Motor neuron (in vitro differentiated cells): ENCODE results near the gene POLR2J2. TPM values are rescaled to one million over a fixed set of nuclear protein-coding genes. Genes with fewer than 3 reads are reported as not detected.
"Not testable (repeated sequence)": the region's sequence is repeated elsewhere in the genome, so short reads cannot be mapped to it uniquely, and the experiment has no call there.

ENCODE experiments used
- ATAC-seq, 8 experiments: fragments of 200-7000 bp; cut with Tn5 transposase; replicated peaks in 6 of 8; 2 replicates each; pipeline ENCODE4 v1.8.0; 2021; ENCODE audit warnings: mild to moderate bottlenecking in 8 of 8, moderate library complexity in 8 of 8
- H3K27ac ChIP-seq, 2 donors: fragments of 250-450 bp; sonication (Bioruptor Pico); 2 replicates each; pipeline ENCODE4 v1.9.0; 2021; ENCODE audit warnings: antibody characterized with exemption in 2 of 2, mild to moderate bottlenecking in 2 of 2, moderate library complexity in 1 of 2
- H3K4me1 ChIP-seq, 2 donors: fragments of 250-450 bp; sonication (Bioruptor Pico); replicated peaks in 1 of 2; 2 replicates each; pipeline ENCODE4 v1.6.1; 2021; ENCODE audit warnings: antibody characterized with exemption in 2 of 2, mild to moderate bottlenecking in 2 of 2, moderate library complexity in 1 of 2
- H3K4me3 ChIP-seq, 5 donors: fragments of 250-450 bp; sonication (Bioruptor Pico); 2 replicates each; pipeline ENCODE4 v1.9.0; 2021; ENCODE audit warnings: antibody characterized with exemption in 5 of 5, mild to moderate bottlenecking in 5 of 5, moderate library complexity in 4 of 5
- WGBS, 10 experiments: fragments of 450-650 bp; shearing (Covaris generic); methylation state at CpG; one replicate each; pipeline ENCODE4 v1.0.0; 2022; 5-methylcytosine and 5-hydroxymethylcytosine counted together
- in situ Hi-C, 9 experiments: fragments of 400-800 bp; cut with MboI; loops; one replicate each; pipeline ENCODE4 v1.15.0; 2021; ENCODE audit warnings: low sequenced_read_pairs in 9 of 9, low pct_unique_long_range_greater_than_20kb in 2 of 9; ENCODE audit not compliant: unreplicated experiment in 9 of 9
- total RNA-seq, 8 experiments: library from RNA; unstranded; fragments of 300-600 nt; gene quantifications; 2 replicates each; pipeline versions ENCODE4 v1.2.3 to v1.2.4, GENCODE V29; 2022

POLR2J2 gene
- total RNA-seq, 8 experiments from 2014 or later = 0.43 to 13.7 (median 1.6) TPM

- in situ Hi-C loops, H3K4me1 ChIP-seq: not testable (repeated sequence)
- no CpG with 5 or more reads among the region's 6 CpGs for WGBS, 10 experiments
These were observed 19.1 kb upstream of the POLR2J2 start for GRCh38 chr7:102690602-102691001.

GRCh38 chr7:102689436-102690282 lies 18.2 kb upstream of the POLR2J2 start:
- H3K27ac ChIP-seq, H3K4me1 ChIP-seq, in situ Hi-C loops: not testable (repeated sequence)
- H3K4me3 ChIP-seq = peak overlapping the region in 2 of 5 donors; percentile 18 to 23
- ATAC-seq = peak in 6 of 8 experiments; percentile 12 to 40 (median 26)
- WGBS, 10 experiments = no CpG with 5 or more reads among the region's 74 CpGs

More at GRCh38 chr7:102690602-102691001, 19.1 kb upstream of the POLR2J2 start:
- not testable (repeated sequence) for H3K4me3 ChIP-seq, ATAC-seq, H3K27ac ChIP-seq

GRCh38 chr7:102688299-102689036 lies 17.0 kb upstream of the POLR2J2 start:
- H3K4me1 ChIP-seq, in situ Hi-C loops, H3K27ac ChIP-seq, H3K4me3 ChIP-seq: not testable (repeated sequence)
- no CpG with 5 or more reads among the region's 37 CpGs for WGBS, 10 experiments
- ATAC-seq = peak; percentile 85 to 95 (median 90)

DNA sequence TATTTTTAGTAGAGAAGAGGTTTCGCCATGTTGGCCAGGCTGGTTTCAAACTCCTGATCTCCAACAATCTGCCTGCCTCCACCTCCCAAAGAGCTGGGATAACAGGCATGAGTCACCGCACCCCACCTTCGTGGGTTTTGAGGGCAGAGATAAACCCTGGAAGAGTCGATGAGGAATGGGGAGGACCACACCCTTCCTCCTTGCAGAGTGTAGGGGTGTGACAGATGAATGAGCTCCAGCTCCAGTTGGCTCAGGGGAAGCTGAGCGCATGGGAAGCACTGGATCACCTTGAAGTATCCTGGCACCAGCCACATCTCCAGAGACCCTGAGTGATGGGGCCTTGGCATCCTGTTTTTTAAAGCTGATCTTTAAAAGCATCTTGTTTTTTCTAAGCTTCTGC lies 11.1 kb upstream of the POLR2J2 start:
- peak in 3 of 8 experiments; percentile 59 to 99 (median 84) for ATAC-seq
- H3K27ac ChIP-seq, H3K4me3 ChIP-seq, in situ Hi-C loops, H3K4me1 ChIP-seq: not testable (repeated sequence)
- WGBS, 10 experiments = no CpG with 5 or more reads among the region's 5 CpGs

- peak in 5 of 8 experiments; percentile 72 to 83 (median 77) for ATAC-seq
- H3K27ac ChIP-seq, in situ Hi-C loops, H3K4me3 ChIP-seq, H3K4me1 ChIP-seq: not testable (repeated sequence)
- WGBS, 10 experiments = no CpG with 5 or more reads among the region's 5 CpGs
These were observed 9.3 kb upstream of the POLR2J2 start for GRCh38 chr7:102680780-102681179.

DNA sequence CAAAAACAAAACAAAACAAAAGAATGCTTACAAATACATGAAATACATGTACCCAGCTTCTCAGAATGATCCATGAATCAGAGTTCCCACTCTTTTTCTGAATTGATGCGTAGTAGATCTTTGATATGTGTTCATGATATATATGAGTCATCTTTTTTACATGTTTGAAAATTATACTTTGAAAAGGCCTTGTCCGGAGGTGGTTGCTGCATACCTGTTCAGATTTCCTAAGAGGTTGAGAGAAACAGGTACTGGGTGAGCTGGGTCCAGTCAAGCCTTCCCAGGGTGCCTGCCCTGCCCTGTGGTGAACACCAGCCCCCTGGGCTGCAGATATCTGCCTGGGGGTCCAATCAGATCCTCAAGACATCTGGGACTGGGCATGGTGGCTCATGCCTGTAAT lies 4.1 kb upstream of the POLR2J2 start:
- ATAC-seq, in situ Hi-C loops, H3K4me3 ChIP-seq, H3K4me1 ChIP-seq, H3K27ac ChIP-seq: not testable (repeated sequence)
- WGBS, 10 experiments = no CpG with 5 or more reads among the region's 2 CpGs

GRCh38 chr7:102673447-102674067 lies 2.1 kb upstream of the POLR2J2 start:
- H3K27ac ChIP-seq, ATAC-seq, H3K4me1 ChIP-seq, in situ Hi-C loops, H3K4me3 ChIP-seq: not testable (repeated sequence)
- no CpG with 5 or more reads among the region's 9 CpGs for WGBS, 10 experiments

- H3K27ac ChIP-seq, H3K4me1 ChIP-seq, in situ Hi-C loops, H3K4me3 ChIP-seq: not testable (repeated sequence)
- peak; percentile 2 to 81 (median 72) for ATAC-seq
- no CpG with 5 or more reads among the region's 9 CpGs for WGBS, 10 experiments
These were observed 469 bp upstream of the POLR2J2 start for GRCh38 chr7:102671956-102672307.

- WGBS, 10 experiments = no CpG with 5 or more reads among the region's 14 CpGs
- in situ Hi-C loops = not testable (repeated sequence)
These were observed 3.9 kb downstream of the POLR2J2 start for GRCh38 chr7:102667523-102667922.

DNA sequence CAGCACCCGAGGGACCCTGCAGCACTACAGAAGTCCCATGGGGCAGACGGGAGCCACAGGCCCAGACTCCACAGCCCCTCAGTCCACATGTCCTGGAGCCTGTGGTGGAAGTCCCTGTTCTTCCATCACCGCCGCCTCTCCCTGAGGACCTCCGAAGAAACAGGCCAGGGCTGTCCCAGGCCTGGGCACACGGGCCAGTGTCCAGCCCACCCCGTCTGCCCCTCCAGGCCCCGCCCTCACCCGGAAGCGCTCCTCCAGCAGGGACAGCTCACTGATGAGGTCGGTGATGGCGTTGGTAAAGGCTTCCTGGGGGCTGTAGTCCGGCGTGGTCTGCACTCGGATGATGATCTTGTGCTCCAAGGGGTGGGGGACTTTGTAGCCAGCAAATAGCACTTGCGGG lies 4.6 kb downstream of the POLR2J2 start:
- in situ Hi-C loops, H3K27ac ChIP-seq, ATAC-seq, H3K4me3 ChIP-seq, H3K4me1 ChIP-seq: not testable (repeated sequence)
- no CpG with 5 or more reads among the region's 16 CpGs for WGBS, 10 experiments

More at GRCh38 chr7:102667523-102667922, 3.9 kb downstream of the POLR2J2 start:
- H3K4me1 ChIP-seq, H3K4me3 ChIP-seq, H3K27ac ChIP-seq: not testable (repeated sequence)
- ATAC-seq = peak in 2 of 8 experiments; percentile 16

GRCh38 chr7:102664765-102665164 lies 6.7 kb downstream of the POLR2J2 start:
- H3K27ac ChIP-seq, H3K4me1 ChIP-seq, ATAC-seq, H3K4me3 ChIP-seq, in situ Hi-C loops: not testable (repeated sequence)
- WGBS, 10 experiments = no CpG with 5 or more reads among the region's 11 CpGs

GRCh38 chr7:102649924-102650323 lies 21.5 kb downstream of the POLR2J2 start, which contains the start of gene SPDYE2B:
Gene SPDYE2B (plus strand): TSS chr7:102650319. CDS start chr7:102652349, 2,030 bp downstream.
- H3K4me3 ChIP-seq, H3K27ac ChIP-seq, H3K4me1 ChIP-seq, ATAC-seq, in situ Hi-C loops: not testable (repeated sequence)
- no CpG with 5 or more reads among the region's 4 CpGs for WGBS, 10 experiments

DNA sequence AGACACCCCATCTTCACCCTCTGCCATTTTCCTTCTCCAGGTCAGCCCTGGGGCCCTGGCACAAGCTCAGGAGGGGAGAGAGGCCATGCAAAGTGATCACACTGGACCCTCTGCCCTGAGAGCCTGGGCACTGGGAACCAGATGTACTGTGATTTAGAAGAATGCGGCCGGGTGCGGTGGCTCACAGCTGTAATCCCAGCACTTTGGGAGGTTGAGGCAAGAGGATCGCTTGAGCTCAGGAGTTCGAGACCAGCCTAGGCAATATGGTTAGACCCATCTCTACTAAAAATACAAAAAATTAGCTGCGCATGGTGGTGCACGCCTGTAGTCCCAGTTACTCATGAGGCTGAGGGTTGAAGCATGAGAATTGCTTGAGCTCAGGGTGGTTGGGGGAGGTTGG lies 23.6 kb downstream of the POLR2J2 start:
- H3K4me3 ChIP-seq, ATAC-seq, H3K4me1 ChIP-seq, H3K27ac ChIP-seq, in situ Hi-C loops: not testable (repeated sequence)
- no CpG with 5 or more reads among the region's 7 CpGs for WGBS, 10 experiments
